Stomach smooth muscle (tissue), 2 donors: ENCODE results near the gene EPN3.

Source experiments
- H3K27ac ChIP-seq: one replicate; pipeline ENCODE4 v1.7.0; 2013; ENCODE audit warnings: mild to moderate bottlenecking, low read length, inconsistent platforms
- H3K27me3 ChIP-seq, 2 donors: one replicate each; pipeline ENCODE4 v1.7.0; 2013; ENCODE audit warnings: low read length in 2 of 2; ENCODE audit not compliant: insufficient read depth in 2 of 2, control insufficient read depth in 1 of 2
- H3K36me3 ChIP-seq, 2 donors: one replicate each; pipeline ENCODE4 v1.7.0; 2013; ENCODE audit warnings: low read length in 2 of 2; ENCODE audit not compliant: control insufficient read depth in 2 of 2, insufficient read depth in 2 of 2
- H3K4me1 ChIP-seq: one replicate; pipeline ENCODE4 v1.7.0; 2013; ENCODE audit warnings: low read length; ENCODE audit not compliant: control insufficient read depth, insufficient read depth
- H3K4me3 ChIP-seq, 2 donors: one replicate each; pipeline ENCODE4 v1.7.0; 2013; ENCODE audit warnings: low read length in 2 of 2
- H3K9ac ChIP-seq, 2 donors: one replicate each; pipeline ENCODE4 v1.7.0; 2013; ENCODE audit warnings: low read length in 2 of 2, mild to moderate bottlenecking in 1 of 2
- H3K9me3 ChIP-seq, 2 donors: one replicate each; pipeline ENCODE4 v1.7.0; 2013; ENCODE audit warnings: low read length in 2 of 2; ENCODE audit not compliant: control insufficient read depth in 2 of 2
- donor health status: healthy.
- donor health status: Pancreatic carcinoma.

EPN3 gene

GRCh38 chr17:50570528-50570927 is 38.0 kb downstream of the EPN3 start:
- H3K27me3 ChIP-seq: peaks cover 13 to 21% of the 10 kb centered on the region in 2 donors
- peaks cover 1% of the 10 kb centered on the region for H3K4me1 ChIP-seq
- H3K9me3 ChIP-seq: no peaks in the 10 kb centered on the region
- H3K27ac ChIP-seq: no peak overlapping the region
- H3K36me3 ChIP-seq: no peaks in the 10 kb centered on the region
- no peak overlapping the region for H3K9ac ChIP-seq
- no peak overlapping the region for H3K4me3 ChIP-seq

- Histone ChIP-seq H3K4me1 (no peaks in the 10 kb centered on the region), H3K4me3 (no peak overlapping the region), H3K27me3 (peaks cover 4 to 10% of the 10 kb centered on the region in 2 donors), H3K9me3 (no peaks in the 10 kb centered on the region), H3K36me3 (no peaks in the 10 kb centered on the region), H3K9ac (no peak overlapping the region), H3K27ac (no peak overlapping the region)
These were observed 39.1 kb downstream of the EPN3 start for GRCh38 chr17:50571681-50572080.

- no peak overlapping the region for H3K9ac ChIP-seq
- H3K27me3 ChIP-seq: peaks cover 2 to 4% of the 10 kb centered on the region in 2 donors
- H3K4me3 ChIP-seq: no peak overlapping the region
- H3K36me3 ChIP-seq: no peaks in the 10 kb centered on the region
- no peaks in the 10 kb centered on the region for H3K9me3 ChIP-seq
- H3K4me1 ChIP-seq: no peaks in the 10 kb centered on the region
- H3K27ac ChIP-seq: no peak overlapping the region
These were observed 40.0 kb downstream of the EPN3 start for GRCh38 chr17:50572541-50572940.

- Histone ChIP-seq H3K27ac (no peak overlapping the region), H3K4me1 (no peaks in the 10 kb centered on the region), H3K27me3 (peaks cover 0 to 4% of the 10 kb centered on the region in 2 donors), H3K4me3 (no peak overlapping the region), H3K9me3 (no peaks in the 10 kb centered on the region), H3K9ac (no peak overlapping the region), H3K36me3 (no peaks in the 10 kb centered on the region)
These were observed 41.5 kb downstream of the EPN3 start for GRCh38 chr17:50573866-50574611.

- Histone ChIP-seq H3K4me3 (no peak overlapping the region), H3K9ac (no peak overlapping the region), H3K9me3 (no peaks in the 10 kb centered on the region), H3K36me3 (no peaks in the 10 kb centered on the region), H3K27ac (no peak overlapping the region), H3K4me1 (no peaks in the 10 kb centered on the region), H3K27me3 (peaks cover 0 to 2% of the 10 kb centered on the region in 2 donors)
These were observed 43.2 kb downstream of the EPN3 start for GRCh38 chr17:50575581-50576210.

GRCh38 chr17:50576864-50577263 is 44.3 kb downstream of the EPN3 start:
- no peaks in the 10 kb centered on the region for H3K9me3 ChIP-seq
- H3K27ac ChIP-seq: no peak overlapping the region
- no peak overlapping the region for H3K9ac ChIP-seq
- no peak overlapping the region for H3K4me3 ChIP-seq
- no peaks in the 10 kb centered on the region for H3K36me3 ChIP-seq
- peaks cover 0 to 2% of the 10 kb centered on the region in 2 donors for H3K27me3 ChIP-seq
- no peaks in the 10 kb centered on the region for H3K4me1 ChIP-seq

GRCh38 chr17:50577451-50577954 is 45.0 kb downstream of the EPN3 start:
- Histone ChIP-seq H3K4me3 (no peak overlapping the region), H3K27me3 (peaks cover 0 to 2% of the 10 kb centered on the region in 2 donors), H3K9ac (no peak overlapping the region), H3K36me3 (no peaks in the 10 kb centered on the region), H3K27ac (no peak overlapping the region), H3K4me1 (no peaks in the 10 kb centered on the region), H3K9me3 (no peaks in the 10 kb centered on the region)

GRCh38 chr17:50578173-50578572 is 45.6 kb downstream of the EPN3 start:
- Histone ChIP-seq H3K27me3 (peaks cover 0 to 2% of the 10 kb centered on the region in 2 donors), H3K27ac (no peak overlapping the region), H3K4me1 (no peaks in the 10 kb centered on the region), H3K9me3 (no peaks in the 10 kb centered on the region), H3K36me3 (no peaks in the 10 kb centered on the region), H3K4me3 (no peak overlapping the region), H3K9ac (no peak overlapping the region)

GRCh38 chr17:50579399-50579798 is 46.9 kb downstream of the EPN3 start:
- Histone ChIP-seq H3K9me3 (no peaks in the 10 kb centered on the region), H3K36me3 (no peaks in the 10 kb centered on the region), H3K9ac (no peak overlapping the region)

GRCh38 chr17:50580646-50581045 is 48.1 kb downstream of the EPN3 start:
- Histone ChIP-seq H3K36me3 (no peaks in the 10 kb centered on the region), H3K4me1 (no peaks in the 10 kb centered on the region), H3K27ac (no peak overlapping the region)

More at GRCh38 chr17:50579399-50579798, 46.9 kb downstream of the EPN3 start:
- Histone ChIP-seq H3K4me1 (no peaks in the 10 kb centered on the region), H3K4me3 (no peak overlapping the region), H3K27me3 (peaks cover 0 to 2% of the 10 kb centered on the region in 2 donors), H3K27ac (no peak overlapping the region)

GRCh38 chr17:50581316-50581715 is 48.8 kb downstream of the EPN3 start:
- H3K9me3 ChIP-seq: no peaks in the 10 kb centered on the region

More at GRCh38 chr17:50580646-50581045, 48.1 kb downstream of the EPN3 start:
- H3K9me3 ChIP-seq: no peaks in the 10 kb centered on the region
- H3K27me3 ChIP-seq: peaks cover 0 to 2% of the 10 kb centered on the region in 2 donors
- no peak overlapping the region for H3K4me3 ChIP-seq
- no peak overlapping the region for H3K9ac ChIP-seq

More at GRCh38 chr17:50581316-50581715, 48.8 kb downstream of the EPN3 start:
- H3K36me3 ChIP-seq: no peaks in the 10 kb centered on the region
- H3K27me3 ChIP-seq: peaks cover 0 to 2% of the 10 kb centered on the region in 2 donors
- H3K9ac ChIP-seq: no peak overlapping the region
- no peaks in the 10 kb centered on the region for H3K4me1 ChIP-seq
- H3K27ac ChIP-seq: no peak overlapping the region
- H3K4me3 ChIP-seq: no peak overlapping the region
